ENCODE results near the gene FHL5.

The FHL5 gene

GRCh38 chr6:96570053-96570452 is 7.1 kb downstream of the FHL5 start:
- Mint-ChIP-seq H3K9me3 (peaks cover 14% of the 10 kb centered on the region), H3K27ac (no peak overlapping the region), H3K36me3 (ENCODE audit: low read depth) (peaks cover 7% of the 10 kb centered on the region), H3K4me3 (no peak overlapping the region), H3K4me1 (ENCODE audit: low read depth) (no peaks in the 10 kb centered on the region), H3K27me3 (peaks cover 25% of the 10 kb centered on the region)

DNA sequence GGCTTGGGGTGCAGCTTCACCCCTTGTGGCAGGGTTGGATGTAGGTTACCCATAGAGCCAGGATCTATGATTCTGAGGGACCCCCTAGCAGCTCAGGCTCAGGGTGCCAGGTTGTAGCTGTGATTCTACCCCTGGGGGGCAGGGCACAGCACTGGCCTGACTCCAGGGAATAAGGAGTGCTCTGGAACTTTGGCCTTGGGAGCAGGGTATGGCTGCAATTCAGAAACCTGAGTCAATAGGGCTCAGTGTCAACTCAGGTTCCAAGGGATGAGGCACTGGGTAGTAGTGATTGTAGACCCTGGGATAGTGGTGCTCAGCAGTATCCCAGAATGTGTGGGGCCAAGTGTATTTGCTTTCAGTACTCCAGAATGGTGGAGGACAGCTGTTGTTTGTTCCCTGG is 8.6 kb downstream of the FHL5 start:
- peaks cover 7% of the 10 kb centered on the region for H3K36me3 Mint-ChIP-seq (ENCODE audit: low read depth)
- peaks cover 35% of the 10 kb centered on the region for H3K27me3 Mint-ChIP-seq
- no peaks in the 10 kb centered on the region for H3K4me1 Mint-ChIP-seq (ENCODE audit: low read depth)
- H3K9me3 Mint-ChIP-seq = peaks cover 14% of the 10 kb centered on the region
- no peak overlapping the region for H3K27ac Mint-ChIP-seq
- H3K4me3 Mint-ChIP-seq = no peak overlapping the region

DNA sequence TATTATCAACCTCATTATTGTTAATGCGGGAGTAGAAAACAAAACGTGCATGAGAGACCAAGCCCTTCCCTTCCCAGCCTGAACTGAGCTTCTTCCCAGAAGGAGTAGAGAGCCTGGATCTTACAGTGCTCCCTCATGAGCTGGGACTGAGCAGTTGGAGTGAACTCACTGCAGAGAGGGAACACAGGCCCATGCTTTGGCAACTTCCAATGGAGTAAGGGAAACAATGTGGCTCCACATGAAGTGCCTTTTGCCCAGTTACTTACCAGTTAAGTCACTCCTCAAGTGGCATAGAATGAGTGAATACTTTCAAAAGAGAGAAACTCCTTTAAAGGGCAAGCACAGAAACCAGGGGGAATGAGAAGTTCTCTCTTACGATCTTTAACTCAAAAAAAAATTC is 12.4 kb downstream of the FHL5 start:
- Mint-ChIP-seq H3K9me3 (peaks cover 3% of the 10 kb centered on the region), H3K4me3 (no peak overlapping the region), H3K4me1 (ENCODE audit: low read depth) (no peaks in the 10 kb centered on the region), H3K27ac (no peak overlapping the region), H3K36me3 (ENCODE audit: low read depth) (no peaks in the 10 kb centered on the region), H3K27me3 (peaks cover 23% of the 10 kb centered on the region)

DNA sequence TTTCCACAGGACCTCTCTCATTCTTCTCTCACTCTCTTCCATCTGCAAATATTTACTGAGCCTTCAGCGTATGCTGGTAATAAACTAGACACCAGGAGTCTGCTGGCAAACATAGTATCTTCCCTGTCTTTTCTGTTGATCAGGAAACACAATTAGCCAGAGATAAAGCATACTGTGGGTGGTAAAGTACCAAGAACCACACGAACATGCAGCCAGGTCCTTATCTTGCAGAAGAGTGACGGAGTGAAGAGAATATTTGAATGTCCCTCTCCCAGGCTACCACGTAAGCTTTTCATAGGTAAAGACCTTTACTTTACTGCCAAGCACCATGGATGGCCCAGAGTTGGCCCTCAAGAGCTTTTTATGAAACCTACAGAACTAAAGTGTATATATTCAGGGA is 13.3 kb downstream of the FHL5 start:
- Mint-ChIP-seq H3K4me3 (no peak overlapping the region), H3K27me3 (peaks cover 23% of the 10 kb centered on the region), H3K36me3 (ENCODE audit: low read depth) (no peaks in the 10 kb centered on the region), H3K27ac (no peak overlapping the region), H3K4me1 (ENCODE audit: low read depth) (no peaks in the 10 kb centered on the region), H3K9me3 (no peaks in the 10 kb centered on the region)

GRCh38 chr6:96582021-96582420 is 19.1 kb downstream of the FHL5 start:
- H3K27ac Mint-ChIP-seq = no peak overlapping the region
- H3K27me3 Mint-ChIP-seq = peaks cover 24% of the 10 kb centered on the region
- no peaks in the 10 kb centered on the region for H3K9me3 Mint-ChIP-seq
- H3K36me3 Mint-ChIP-seq (ENCODE audit: low read depth) = no peaks in the 10 kb centered on the region
- H3K4me3 Mint-ChIP-seq = no peak overlapping the region
- H3K4me1 Mint-ChIP-seq (ENCODE audit: low read depth) = no peaks in the 10 kb centered on the region

DNA sequence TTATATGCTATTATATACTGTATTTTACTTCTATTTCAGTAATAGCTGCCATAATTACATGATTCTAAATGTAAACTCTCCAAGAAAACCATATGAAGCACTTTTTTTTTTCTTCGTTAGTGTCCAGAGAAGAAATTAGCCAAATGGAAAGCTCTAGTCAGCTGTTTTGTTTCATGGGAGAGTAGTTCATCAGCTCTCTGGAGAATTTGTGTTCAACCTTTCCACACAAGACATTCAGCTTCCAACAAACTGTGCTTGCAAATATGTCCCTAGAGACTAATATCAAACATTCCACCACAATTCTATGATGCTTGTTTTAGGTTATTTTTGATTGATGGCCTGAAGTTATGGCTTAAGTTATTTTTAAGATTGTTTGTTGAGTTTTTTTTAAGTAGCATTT is 19.5 kb downstream of the FHL5 start:
- Mint-ChIP-seq H3K4me1 (ENCODE audit: low read depth) (no peaks in the 10 kb centered on the region), H3K36me3 (ENCODE audit: low read depth) (no peaks in the 10 kb centered on the region), H3K4me3 (no peak overlapping the region)

GRCh38 chr6:96604420-96604819 is 41.5 kb downstream of the FHL5 start:
- Mint-ChIP-seq H3K27ac (no peak overlapping the region), H3K4me1 (ENCODE audit: low read depth) (no peaks in the 10 kb centered on the region), H3K9me3 (no peaks in the 10 kb centered on the region), H3K36me3 (ENCODE audit: low read depth) (no peaks in the 10 kb centered on the region), H3K27me3 (peaks cover 22% of the 10 kb centered on the region), H3K4me3 (no peak overlapping the region)

More for the DNA sequence above, 19.5 kb downstream of the FHL5 start:
- H3K9me3 Mint-ChIP-seq = no peaks in the 10 kb centered on the region
- peaks cover 20% of the 10 kb centered on the region for H3K27me3 Mint-ChIP-seq
- H3K27ac Mint-ChIP-seq = no peak overlapping the region

DNA sequence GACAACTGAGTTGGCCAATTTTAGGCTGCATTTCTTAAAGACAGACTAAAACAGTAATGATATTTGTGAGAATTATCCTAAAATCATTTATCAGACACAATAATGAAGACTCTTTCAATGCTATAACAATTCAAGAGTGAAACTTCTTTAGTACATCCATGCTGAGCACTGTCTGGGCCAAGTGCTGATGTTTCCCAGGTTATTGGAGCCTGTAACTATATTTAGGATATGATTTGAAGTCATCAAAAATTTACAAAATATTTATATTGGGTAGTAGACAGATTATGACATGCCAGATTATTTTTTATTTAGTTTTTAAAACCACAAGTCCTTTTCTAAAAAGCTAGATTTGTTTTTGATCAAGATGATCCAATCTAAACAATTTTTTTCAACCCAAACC is 45.1 kb downstream of the FHL5 start:
- no peak overlapping the region for H3K4me3 Mint-ChIP-seq
- H3K9me3 Mint-ChIP-seq = no peaks in the 10 kb centered on the region
- H3K27ac Mint-ChIP-seq = no peak overlapping the region

DNA sequence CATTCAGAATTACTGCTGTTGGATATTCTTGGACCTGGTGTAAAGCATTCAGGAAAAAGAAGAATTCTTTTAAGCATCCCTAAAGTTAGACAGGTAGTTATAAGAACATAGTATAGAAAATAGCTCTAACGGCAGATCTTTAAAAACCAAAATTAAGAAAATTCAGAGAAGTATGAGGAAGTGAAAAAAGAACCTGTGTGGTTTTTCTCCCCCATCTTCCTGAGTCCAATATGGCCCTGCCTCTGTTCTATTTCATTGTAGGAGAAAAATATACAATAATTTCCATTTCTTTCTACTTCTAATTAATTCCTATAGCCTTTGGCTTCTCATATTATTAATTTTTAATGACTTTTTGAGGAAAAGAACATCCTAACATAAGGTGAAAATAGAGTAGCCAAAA is 47.1 kb downstream of the FHL5 start:
- Mint-ChIP-seq H3K9me3 (no peaks in the 10 kb centered on the region), H3K27me3 (peaks cover 12% of the 10 kb centered on the region), H3K36me3 (ENCODE audit: low read depth) (no peaks in the 10 kb centered on the region), H3K4me1 (ENCODE audit: low read depth) (no peaks in the 10 kb centered on the region), H3K27ac (no peak overlapping the region), H3K4me3 (no peak overlapping the region)

More for the DNA sequence above, 45.1 kb downstream of the FHL5 start:
- Mint-ChIP-seq H3K4me1 (ENCODE audit: low read depth) (no peaks in the 10 kb centered on the region), H3K27me3 (peaks cover 19% of the 10 kb centered on the region), H3K36me3 (ENCODE audit: low read depth) (no peaks in the 10 kb centered on the region)

GRCh38 chr6:96611342-96611991 is 48.5 kb downstream of the FHL5 start:
- Mint-ChIP-seq H3K27ac (no peak overlapping the region), H3K9me3 (no peaks in the 10 kb centered on the region), H3K4me3 (no peak overlapping the region), H3K36me3 (ENCODE audit: low read depth) (no peaks in the 10 kb centered on the region), H3K27me3 (peaks cover 7% of the 10 kb centered on the region), H3K4me1 (ENCODE audit: low read depth) (no peaks in the 10 kb centered on the region)

DNA sequence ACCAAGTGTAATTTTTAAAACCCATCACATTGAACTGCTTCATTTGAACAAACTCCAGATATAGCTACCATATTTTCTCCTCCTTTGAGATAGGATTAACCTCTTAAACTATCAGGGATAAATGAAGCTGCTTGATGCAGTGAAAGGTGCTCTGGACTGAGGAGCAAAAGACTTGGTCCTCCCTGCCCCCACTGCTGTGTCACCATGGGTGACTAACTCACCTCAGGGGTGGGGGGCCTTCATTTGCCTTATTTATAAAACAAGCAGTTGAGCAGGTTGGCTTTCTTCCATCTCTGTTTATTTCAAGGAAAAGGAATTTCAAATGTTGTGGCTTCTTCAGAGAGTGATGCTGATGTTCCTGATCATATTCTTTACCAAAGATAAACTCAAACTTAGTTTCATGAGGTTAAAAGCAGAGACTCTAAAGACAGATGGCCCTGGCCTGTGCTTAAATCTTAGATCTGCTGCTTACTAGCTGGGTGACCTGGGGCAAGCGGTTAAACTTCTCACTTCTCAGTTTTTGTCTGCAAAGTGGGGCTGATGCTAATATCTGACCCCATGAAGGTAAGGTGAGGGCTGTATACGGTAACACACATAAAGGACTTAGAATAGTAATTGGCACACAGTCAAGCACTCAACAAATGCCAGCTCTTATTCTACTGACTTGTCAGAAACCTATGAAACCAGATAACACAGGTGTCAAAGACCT is 50.5 kb downstream of the FHL5 start:
- Mint-ChIP-seq H3K4me3 (no peak overlapping the region), H3K36me3 (ENCODE audit: low read depth) (no peaks in the 10 kb centered on the region), H3K27ac (no peak overlapping the region), H3K9me3 (no peaks in the 10 kb centered on the region), H3K4me1 (ENCODE audit: low read depth) (no peaks in the 10 kb centered on the region), H3K27me3 (peaks cover 16% of the 10 kb centered on the region)

DNA sequence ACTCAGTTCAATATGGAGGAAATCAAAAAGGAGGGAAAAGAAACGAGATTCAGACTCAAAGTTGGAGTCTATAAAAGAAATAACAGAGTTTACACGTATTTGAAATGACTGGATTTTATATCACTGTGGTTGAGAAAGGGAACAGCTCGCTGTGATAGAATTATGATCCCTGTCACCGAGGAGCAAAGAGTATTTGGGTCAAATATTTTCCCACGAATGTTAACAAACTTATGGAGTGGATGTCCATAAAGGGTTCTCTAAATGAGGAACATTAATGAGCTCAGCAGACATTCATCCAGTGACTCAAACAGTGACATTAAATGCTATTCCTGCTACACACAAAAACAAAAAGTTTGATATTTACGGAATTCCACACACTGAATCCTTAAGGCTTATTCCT is 57.9 kb downstream of the FHL5 start:
- Mint-ChIP-seq H3K9me3 (no peaks in the 10 kb centered on the region), H3K4me3 (no peak overlapping the region), H3K36me3 (ENCODE audit: low read depth) (no peaks in the 10 kb centered on the region), H3K4me1 (ENCODE audit: low read depth) (no peaks in the 10 kb centered on the region), H3K27ac (no peak overlapping the region), H3K27me3 (peaks cover 34% of the 10 kb centered on the region)

DNA sequence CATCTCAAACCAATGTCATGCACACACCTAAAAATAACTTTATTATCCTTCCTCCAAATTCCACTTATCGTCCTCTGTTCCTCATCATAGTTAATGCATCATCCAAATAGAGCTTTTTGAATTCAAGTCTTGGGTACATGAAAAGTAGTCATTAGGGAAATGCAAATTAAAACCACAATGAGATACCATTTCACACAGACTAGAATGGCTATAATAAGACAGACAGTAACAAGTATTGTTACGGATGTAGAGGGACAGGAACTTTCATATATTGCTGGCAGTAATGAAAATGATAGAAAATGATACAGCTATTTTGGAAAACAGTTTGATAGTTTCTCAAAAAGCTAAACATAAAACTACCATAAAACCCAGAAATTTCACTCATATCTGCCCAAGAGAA is 59.1 kb downstream of the FHL5 start:
- H3K4me3 Mint-ChIP-seq = no peak overlapping the region
- H3K36me3 Mint-ChIP-seq (ENCODE audit: low read depth) = no peaks in the 10 kb centered on the region
- H3K9me3 Mint-ChIP-seq = no peaks in the 10 kb centered on the region
- H3K4me1 Mint-ChIP-seq (ENCODE audit: low read depth) = no peaks in the 10 kb centered on the region
- H3K27me3 Mint-ChIP-seq = peaks cover 30% of the 10 kb centered on the region
- H3K27ac Mint-ChIP-seq = no peak overlapping the region

DNA sequence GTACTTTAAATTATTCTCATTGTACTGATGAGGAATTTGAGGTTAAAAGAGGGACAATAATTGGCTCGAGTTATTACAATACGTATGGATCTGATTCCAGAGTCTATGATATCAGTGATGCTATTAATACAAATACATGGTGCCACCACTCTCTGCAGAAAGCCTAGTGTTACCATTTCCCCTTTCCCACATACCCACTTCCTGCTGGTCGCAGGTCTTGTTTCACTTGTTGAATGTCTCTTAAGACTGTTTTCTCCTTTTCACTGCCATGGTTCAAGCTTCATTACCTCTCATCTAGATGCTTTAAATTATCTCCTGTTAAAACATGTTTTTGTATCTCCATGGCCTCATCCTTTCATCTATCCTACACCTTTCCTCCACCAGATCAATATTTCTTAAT is 62.0 kb downstream of the FHL5 start:
- peaks cover 23% of the 10 kb centered on the region for H3K27me3 Mint-ChIP-seq
- no peak overlapping the region for H3K4me3 Mint-ChIP-seq
- H3K27ac Mint-ChIP-seq = no peak overlapping the region
- no peaks in the 10 kb centered on the region for H3K9me3 Mint-ChIP-seq
- H3K36me3 Mint-ChIP-seq (ENCODE audit: low read depth) = no peaks in the 10 kb centered on the region
- H3K4me1 Mint-ChIP-seq (ENCODE audit: low read depth) = no peaks in the 10 kb centered on the region

- H3K4me1 Mint-ChIP-seq (ENCODE audit: low read depth) = no peaks in the 10 kb centered on the region
- H3K27me3 Mint-ChIP-seq = peaks cover 20% of the 10 kb centered on the region
- H3K27ac Mint-ChIP-seq = no peak overlapping the region
- H3K9me3 Mint-ChIP-seq = no peaks in the 10 kb centered on the region
- H3K36me3 Mint-ChIP-seq (ENCODE audit: low read depth) = no peaks in the 10 kb centered on the region
- no peak overlapping the region for H3K4me3 Mint-ChIP-seq
These were observed 63.9 kb downstream of the FHL5 start for GRCh38 chr6:96626759-96627364.
